Measurements from ENCODE around the gene ETFA.

ETFA gene

GRCh38 chr15:76340803-76341365 is 29.6 kb upstream of the ETFA start:
- DNase-seq (ENCODE audit: extremely low read depth in 1 of 2, low read depth in 1 of 2) = no peak

DNA sequence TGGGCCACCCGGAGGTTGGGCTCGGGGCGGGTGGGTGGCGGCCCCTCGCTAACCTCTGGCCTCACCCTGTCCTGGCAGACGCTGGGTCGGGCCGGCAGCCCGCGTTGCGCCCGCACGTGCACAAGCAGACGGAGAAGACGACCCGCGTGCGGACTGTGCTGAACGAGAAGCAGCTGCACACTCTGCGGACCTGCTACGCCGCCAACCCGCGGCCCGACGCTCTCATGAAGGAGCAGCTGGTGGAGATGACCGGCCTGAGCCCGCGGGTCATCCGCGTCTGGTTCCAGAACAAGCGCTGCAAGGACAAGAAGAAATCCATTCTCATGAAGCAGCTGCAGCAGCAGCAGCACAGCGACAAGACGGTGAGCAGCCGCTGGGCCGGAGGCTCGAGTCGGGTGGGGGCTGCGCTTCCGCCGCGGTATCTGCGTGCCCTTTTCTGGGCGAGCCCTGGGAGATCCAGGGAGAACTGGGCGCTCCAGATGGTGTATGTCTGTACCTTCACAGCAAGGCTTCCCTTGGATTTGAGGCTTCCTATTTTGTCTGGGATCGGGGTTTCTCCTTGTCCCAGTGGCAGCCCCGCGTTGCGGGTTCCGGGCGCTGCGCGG is 29.0 kb upstream of the ETFA start:
- no peak for DNase-seq (ENCODE audit: extremely low read depth in 1 of 2, low read depth in 1 of 2)

DNA sequence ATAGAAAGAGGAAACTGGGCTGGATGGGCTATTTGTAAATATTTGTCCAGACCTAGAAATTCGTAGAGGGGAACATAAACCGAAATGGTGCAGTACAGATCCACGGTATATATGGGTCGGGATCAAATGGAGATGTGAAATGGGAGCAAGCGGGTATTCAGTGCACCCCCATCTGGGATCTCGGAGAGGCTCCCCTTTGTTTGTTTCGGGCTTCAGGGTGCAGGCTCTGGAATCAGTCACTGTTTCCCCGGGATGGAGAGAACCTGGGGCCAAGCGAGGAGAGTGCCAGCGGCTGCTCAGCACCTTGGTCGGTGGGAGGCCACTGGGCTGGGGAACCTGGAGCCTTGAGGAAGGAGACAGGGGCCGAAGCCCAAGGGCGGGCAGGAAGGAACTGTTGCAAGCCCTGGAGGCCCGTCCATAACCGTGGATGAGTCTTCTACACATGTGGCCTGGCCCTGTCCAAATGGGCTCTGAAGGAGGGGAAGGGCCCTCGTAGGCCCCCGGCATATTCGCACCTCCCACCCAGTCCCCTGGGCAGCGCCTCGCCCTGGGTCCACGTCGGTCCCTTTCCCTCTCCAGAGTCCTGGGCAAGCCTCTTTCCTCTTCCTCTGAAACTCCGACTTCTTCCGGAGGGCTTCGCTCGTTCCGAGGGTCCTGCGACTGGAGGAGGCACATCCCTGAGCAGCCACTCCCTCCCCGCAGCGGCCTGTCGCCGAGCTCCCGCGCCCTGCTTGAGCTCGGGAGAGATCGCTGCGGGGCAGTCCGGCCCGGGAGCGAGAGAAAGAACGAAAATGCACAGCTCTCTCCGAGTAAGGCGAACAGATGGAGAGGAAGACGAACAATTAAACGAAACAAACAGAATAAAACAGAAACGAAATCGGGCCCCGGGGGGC is 28.3 kb upstream of the ETFA start:
- DNase-seq (ENCODE audit: extremely low read depth in 1 of 2, low read depth in 1 of 2) = no peak

GRCh38 chr15:76338486-76339304 is 27.4 kb upstream of the ETFA start:
- DNase-seq (ENCODE audit: extremely low read depth in 1 of 2, low read depth in 1 of 2) = no peak

DNA sequence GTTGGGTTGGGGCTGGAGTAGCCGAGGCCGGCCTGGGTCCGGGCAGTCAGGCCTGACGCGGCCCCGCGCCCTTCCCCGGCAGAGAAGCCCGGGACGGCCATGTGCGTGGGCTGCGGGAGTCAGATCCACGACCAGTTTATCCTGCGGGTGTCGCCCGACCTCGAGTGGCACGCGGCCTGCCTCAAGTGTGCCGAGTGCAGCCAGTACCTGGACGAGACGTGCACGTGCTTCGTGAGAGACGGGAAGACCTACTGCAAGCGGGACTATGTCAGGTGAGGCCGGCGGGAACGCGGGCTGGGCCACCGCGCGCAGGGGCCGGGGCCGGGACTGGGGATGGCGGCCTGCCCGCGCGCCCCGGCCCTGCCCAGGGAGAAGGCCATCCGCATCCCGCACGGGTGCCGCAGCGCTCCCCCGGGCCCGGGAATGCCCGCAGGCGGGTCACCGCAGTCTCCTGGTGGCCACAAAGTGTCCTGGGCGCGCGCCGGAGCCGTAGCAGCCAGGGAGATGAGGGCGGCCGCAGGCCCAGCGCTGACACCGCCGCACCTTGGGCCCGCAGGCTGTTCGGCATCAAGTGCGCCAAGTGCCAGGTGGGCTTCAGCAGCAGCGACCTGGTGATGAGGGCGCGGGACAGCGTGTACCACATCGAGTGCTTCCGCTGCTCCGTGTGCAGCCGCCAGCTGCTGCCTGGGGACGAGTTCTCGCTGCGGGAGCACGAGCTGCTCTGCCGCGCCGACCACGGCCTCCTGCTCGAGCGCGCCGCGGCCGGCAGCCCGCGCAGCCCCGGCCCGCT is 26.6 kb upstream of the ETFA start:
- no peak for DNase-seq (ENCODE audit: extremely low read depth in 1 of 2, low read depth in 1 of 2)

GRCh38 chr15:76337059-76337695 is 25.9 kb upstream of the ETFA start:
- DNase-seq (ENCODE audit: extremely low read depth in 1 of 2, low read depth in 1 of 2) = no peak

DNA sequence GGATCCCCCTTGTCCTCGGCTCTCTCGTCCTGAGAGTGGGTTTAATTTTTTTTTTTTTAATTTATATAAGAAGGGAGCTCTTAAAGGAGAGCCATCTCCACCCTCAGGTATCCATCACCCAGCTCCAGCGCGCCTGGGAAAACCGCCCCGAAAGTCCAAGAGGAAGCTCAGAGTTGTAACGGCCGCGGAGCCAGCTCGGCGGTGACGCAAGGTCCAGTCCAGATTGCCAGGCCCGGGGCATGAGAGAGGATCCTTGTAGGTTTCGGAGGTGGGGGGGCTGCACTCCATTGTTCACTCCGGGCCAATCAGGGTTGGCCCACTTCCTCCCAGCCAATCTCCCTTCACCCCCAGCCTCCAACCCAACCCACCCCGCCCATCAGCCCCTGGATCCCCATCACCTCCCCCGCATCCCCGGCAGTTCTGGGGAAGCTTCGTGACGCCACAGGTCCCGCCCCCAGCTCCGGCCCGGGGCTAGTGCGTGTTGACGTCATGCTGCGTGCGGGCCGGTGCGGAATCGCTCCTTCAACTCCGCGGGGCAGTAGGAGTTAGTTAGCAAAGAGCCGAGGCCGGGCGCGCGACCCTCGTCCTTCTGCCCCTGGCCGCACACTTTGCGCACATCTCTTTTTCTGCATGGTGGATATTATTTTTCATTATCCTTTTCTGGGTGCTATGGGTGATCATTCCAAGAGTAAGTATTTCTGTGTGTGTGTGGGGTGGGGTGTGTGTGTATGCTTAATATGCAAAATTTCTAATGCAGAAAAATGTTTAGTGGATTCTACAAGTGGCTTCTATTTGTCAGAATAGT is 25.2 kb upstream of the ETFA start, which contains the start of gene ISL2:
Gene ISL2 (plus strand): TSS at position 520 of the 805 bp plus-strand sequence. CDS start 111 bp downstream, at position 631.
- DNase-seq (ENCODE audit: extremely low read depth in 1 of 2, low read depth in 1 of 2) = no peak

- no peak for DNase-seq (ENCODE audit: extremely low read depth in 1 of 2, low read depth in 1 of 2)
Observed at GRCh38 chr15:76335307-76336253, 24.3 kb upstream of the ETFA start.

DNA sequence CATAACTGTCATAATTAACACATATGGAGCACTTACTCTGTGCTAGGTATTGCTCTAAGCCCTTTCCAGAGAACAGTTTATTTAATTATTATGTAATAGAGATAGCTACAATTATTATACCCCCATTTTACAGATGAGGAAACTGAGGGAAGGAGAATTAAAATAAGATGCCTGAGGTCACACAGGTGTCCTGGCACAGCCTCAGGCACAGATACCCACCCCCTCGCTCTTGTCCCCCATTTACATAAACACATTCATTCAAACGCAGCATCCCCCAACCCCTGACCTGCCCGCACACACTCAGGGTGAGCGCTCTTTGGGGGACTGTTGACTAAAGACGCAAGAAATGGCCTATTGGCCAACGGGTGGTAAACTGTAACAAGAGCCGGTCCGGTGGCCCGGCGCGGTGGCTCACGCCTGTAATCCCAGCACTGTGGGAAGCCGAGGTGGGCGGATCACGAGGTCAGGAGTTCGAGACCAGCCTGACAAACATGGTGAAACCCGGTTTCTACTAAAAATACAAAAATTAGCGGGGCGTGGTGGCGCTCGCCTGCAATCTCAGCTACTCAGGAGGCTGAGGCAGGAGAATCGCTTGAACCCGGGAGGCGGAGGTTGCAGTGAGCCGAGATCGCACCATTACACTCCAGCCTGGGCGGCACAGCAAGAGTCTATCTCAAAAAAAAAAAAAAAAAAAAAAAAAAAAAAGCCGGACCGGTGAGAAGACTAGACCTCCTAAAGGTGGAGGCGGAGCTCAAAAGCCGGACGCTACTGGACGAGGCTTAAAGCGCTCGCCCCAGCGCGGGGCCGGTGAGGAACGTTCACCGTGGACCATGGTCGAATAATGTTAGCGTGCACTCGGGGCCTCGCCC is 23.4 kb upstream of the ETFA start:
- DNase-seq (ENCODE audit: extremely low read depth in 1 of 2, low read depth in 1 of 2) = no peak

DNA sequence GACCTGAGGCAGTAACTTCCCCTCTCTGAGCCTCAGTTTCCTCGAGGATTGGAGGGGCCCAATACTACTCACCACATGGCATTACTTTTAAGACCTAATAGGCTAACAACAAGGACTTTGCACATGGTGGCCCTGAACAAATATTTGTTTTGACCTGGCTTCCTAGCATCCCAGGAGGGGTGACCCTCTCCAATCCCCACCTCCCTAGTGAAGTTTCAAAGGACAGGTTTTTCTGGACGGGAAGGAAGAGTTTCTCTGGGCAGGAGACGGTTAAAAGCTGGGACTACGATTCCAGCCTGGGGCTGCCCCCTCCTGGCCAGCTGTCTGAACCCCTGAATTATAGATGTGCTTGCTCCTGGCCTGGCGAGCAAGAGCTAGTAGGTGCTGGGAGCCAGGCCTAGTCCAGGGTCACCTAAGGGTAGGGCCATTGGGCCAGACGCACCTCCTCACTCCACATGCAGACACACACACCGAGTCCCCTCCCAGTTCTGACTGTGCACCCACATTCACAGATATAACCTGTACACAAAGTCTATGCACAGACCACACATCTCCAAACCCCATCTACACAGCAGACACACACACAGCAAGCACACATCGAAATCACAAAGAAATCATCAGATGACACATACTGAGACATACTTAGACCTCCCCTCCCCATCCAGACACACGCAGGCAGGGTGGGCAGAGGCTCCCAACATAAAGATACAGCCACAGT is 22.6 kb upstream of the ETFA start:
- no peak for DNase-seq (ENCODE audit: extremely low read depth in 1 of 2, low read depth in 1 of 2)

GRCh38 chr15:76333309-76333708 is 22.0 kb upstream of the ETFA start:
- DNase-seq (ENCODE audit: extremely low read depth in 1 of 2, low read depth in 1 of 2) = no peak

- DNase-seq (ENCODE audit: extremely low read depth in 1 of 2, low read depth in 1 of 2) = no peak
Observed at GRCh38 chr15:76332796-76333195, 21.5 kb upstream of the ETFA start.

DNA sequence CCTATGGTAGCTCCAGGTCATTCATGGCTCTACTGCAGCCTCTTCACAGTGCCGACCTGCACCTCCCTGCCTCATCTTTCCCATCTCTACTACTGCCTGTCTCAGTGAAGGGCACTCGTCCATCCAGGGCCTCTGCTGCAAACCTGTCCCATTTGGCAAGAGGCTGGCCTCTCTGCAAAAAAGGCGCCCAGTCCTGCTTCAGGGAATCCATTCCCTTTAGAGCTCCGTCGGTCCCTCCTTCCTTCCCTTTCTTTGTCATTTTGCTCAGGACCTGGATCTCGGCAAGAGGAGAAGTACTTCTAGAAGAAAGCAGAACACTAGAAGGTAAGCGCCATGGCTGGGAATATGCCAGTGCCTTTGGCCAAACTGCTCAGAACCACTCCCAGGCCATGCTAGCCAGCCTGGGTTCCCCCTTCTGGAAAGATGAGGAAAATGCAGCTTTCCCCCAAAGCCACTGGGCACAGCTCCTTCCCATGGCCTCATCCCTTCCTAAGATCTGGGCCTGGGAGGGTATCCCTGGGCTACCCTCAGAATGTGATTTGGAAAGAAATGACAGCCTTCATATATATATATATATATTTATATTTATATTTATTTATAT is 18.9 kb upstream of the ETFA start:
- no peak for DNase-seq (ENCODE audit: extremely low read depth in 1 of 2, low read depth in 1 of 2)

DNA sequence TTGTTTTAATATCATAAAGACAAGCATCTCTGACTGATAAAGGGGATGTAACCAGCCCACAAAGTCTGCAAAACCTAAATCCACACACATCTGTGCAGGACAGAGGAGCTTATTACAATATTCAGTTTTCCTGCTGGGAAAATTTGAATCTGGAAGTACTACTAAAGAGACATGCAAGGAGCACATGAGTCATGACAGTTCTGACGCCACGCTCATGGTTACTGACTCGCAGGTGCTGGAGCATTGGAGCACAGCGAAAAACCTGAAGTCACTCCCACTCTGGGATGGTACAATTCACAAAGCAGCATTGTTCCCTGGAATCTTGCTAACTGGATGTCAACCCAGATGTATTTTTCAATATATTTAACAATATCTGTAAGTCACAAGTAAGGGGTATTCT is 17.7 kb upstream of the ETFA start:
- DNase-seq (ENCODE audit: extremely low read depth in 1 of 2, low read depth in 1 of 2) = no peak

DNA sequence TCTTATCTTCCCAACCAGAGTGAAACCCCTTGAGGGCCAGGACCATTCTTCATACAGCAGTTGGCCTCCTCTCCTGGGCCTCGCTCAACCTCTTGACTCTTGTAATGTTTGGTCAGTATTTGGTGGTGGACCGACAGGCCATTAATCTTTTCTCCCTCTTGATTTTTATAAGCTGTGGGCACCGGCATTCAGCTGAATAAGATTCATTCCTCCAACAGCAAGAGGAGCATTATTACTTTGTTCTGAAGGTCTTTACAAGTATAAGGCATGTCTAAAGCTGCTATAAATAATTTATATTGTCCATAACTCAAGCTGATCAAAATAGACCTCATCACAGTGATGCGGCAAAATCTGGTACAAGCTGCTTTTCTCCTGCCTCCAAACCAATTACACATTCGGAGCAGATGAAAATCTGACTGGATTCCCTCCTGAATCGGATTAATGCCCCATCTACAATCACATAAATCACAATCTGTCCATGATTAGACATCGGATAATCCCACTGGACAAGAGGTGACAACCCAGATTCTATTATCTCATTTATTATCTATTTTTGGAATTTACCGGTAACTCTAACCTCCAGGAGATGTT is 16.9 kb upstream of the ETFA start:
- no peak for DNase-seq (ENCODE audit: extremely low read depth in 1 of 2, low read depth in 1 of 2)

Measured in activated CD8-positive, alpha-beta memory T cell treated with anti-CD3 and anti-CD28 coated beads for 1 hour (primary cell).